T1000 (cell line): ENCODE data around the gene GPS1.

Source experiments
- DNase-seq: peaks from one replicate; lab custom pipeline; 2025; ENCODE audit warnings: mixed read lengths; lab: John Stamatoyannopoulos, UW

Gene GPS1

GRCh38 chr17:82079001-82079677, 27.4 kb downstream of the GPS1 start:
- DNase-seq = no peak

GRCh38 chr17:82080048-82080788, 28.5 kb downstream of the GPS1 start:
- DNase-seq = no peak

GRCh38 chr17:82080789-82081464, 29.2 kb downstream of the GPS1 start:
- DNase-seq = no peak

- DNase-seq = no peak
Observed at GRCh38 chr17:82081546-82081945, 29.8 kb downstream of the GPS1 start.

DNA sequence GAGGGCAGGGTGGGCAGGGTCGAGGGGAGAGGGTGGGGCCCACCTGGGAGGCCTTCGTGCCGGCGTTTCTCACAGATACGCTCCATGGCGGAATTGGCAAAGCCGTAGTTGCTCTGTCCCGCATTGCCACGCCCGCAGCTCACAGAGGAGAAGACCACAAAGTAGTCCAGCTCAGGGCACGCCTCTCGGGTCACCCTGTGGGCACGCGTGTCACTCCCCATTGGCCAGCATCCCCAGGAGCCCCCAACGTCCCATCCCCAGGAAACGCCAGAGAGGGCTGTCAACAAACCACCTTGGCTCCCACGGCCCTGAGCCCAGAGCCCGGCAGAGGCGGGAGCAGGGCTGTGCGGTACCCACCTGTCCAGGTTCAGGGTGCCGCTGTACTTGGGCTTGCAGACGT, 30.3 kb downstream of the GPS1 start:
- DNase-seq = no peak

DNA sequence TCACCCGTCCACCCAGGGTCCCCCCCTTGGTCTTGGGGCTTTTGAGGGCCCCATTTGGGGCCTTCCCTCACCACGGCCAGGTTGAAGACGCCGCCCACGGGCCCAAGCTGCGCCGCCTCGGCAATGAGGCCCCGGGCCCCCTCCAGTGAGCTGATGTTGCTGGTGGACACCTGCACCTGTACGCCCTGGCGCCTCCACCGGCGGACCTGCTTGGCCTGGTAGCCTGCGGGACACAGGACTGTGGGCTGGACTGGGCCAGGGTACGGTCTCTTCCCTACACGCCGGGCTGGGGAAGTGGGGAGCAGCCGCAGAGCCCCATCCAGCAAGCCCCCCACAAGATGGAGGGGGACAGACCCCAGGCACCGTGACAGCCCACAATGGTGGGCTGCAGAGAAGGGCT, 30.8 kb downstream of the GPS1 start:
- DNase-seq = no peak

GRCh38 chr17:82083009-82083408, 31.3 kb downstream of the GPS1 start:
- DNase-seq = no peak

- no peak for DNase-seq
Observed at GRCh38 chr17:82083533-82084359, 32.0 kb downstream of the GPS1 start.

DNA sequence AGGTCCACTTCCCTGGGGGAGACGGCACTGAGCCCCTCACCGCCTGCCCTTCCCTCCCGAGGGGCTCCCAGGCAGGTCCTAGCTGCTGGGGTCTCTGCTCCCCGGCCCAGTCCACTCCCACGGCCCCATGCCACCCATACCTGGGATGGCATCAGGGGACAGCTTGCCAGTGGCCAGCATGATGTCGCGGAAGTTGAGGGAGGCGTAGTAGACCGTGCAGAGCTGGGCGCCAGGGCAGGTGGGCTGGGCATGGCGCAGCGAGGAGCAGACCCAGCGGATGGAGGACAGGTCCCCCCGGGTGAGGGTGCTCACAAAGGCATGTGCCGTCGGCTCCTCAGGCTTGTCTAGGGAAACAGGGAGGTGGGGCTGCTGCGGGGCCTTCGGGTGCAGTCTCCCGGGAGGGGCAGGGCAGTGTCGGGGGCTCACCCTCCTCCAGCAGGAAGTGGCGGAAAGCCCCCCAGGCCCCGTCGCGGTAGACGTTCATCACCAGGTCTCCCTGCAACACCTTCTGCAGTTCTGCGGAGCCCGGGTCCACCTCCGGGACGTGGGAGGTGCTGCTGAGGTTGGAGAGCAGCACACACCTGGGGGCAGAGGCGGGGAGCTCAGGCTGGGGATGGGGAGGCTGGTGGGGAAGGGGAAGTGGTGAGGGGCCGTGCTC, 32.8 kb downstream of the GPS1 start:
- DNase-seq = no peak

- DNase-seq = no peak
Observed at GRCh38 chr17:82085031-82085861, 33.5 kb downstream of the GPS1 start.

DNA sequence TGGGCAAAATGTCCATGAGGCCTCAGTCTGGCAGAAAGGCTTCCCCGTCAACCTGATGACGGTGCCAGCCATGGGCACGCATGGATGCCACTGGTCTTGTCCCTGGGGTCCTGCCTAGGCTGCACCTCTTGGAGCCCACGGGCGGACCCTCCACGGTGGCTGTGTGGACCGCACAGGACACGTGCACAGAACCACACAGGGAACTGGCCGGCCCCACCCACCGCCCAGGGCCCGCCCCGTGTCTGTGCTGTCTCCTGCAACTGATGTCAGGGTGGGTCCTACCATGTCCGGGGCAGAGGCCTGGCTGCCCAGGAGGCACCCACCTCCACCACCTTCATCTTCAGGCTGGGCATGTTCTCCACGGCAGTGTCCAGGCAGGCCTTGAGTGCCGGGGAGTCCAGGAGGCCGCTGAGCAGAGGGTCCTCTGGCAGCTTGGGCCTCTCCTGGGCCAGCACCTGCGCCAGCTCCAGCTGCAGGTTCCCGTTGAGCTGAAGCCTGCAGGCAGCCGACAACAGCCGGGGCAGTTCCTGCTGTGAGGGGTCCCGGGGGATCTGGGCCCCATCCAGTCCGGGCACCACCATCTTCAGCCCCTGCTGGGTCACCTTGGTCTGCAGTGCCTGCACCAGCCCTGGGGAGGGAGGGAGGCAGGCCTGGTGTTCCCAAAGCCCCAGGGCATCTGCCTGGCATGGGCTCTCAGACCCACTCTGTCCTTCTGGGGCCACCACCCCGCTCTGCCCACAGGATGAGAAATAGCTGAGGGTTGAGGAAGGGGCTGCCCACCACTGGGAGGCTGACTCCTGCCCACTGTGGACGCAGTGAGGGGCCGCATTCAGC, 34.5 kb downstream of the GPS1 start:
- DNase-seq = no peak

DNA sequence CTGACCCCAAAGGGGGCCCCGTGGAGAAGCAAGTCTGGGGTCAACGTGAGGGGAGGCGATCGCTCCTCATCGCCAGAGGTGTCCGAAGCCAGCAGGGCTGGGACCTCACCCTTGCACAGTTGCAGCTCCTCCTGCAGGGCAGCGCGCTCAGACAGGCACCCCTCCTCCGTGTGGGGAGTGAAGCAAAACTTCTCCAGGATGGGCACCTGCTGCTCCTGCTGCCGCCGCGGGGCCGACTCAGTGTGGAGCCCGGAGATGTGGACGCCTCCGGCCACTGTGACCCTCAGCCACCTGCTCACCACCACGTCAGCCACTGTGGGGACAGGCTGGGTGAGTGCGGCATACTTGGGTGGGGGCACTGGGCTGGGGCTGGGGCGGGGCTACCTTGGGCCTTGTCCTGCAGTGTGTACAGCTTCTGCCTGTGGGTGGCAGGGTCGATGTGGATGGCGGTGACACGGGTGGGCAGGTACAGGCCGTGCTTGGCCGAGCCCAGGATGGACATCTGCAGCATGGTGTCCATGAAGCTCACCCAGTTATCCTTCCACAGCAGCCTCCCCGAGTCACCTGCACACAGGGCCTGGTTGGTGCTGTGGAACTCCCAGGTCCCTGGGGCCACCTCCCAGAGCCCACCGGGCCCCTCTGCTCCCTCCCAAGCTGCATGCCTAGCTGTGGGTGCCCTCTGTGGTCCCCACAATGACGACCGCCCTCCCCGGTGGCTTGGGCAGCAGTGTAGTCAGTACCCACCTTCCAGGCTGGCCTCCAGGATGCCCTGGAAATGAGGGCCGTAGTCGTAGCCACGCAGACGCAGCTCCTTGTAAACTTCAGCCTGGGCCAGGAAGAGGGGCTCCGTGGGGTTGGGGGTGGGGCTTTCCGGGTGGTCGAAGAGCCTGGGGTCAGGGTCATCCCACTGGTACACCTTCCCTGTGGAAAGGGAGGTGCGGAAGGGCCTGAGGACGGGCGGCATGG, 35.5 kb downstream of the GPS1 start:
- no peak for DNase-seq

DNA sequence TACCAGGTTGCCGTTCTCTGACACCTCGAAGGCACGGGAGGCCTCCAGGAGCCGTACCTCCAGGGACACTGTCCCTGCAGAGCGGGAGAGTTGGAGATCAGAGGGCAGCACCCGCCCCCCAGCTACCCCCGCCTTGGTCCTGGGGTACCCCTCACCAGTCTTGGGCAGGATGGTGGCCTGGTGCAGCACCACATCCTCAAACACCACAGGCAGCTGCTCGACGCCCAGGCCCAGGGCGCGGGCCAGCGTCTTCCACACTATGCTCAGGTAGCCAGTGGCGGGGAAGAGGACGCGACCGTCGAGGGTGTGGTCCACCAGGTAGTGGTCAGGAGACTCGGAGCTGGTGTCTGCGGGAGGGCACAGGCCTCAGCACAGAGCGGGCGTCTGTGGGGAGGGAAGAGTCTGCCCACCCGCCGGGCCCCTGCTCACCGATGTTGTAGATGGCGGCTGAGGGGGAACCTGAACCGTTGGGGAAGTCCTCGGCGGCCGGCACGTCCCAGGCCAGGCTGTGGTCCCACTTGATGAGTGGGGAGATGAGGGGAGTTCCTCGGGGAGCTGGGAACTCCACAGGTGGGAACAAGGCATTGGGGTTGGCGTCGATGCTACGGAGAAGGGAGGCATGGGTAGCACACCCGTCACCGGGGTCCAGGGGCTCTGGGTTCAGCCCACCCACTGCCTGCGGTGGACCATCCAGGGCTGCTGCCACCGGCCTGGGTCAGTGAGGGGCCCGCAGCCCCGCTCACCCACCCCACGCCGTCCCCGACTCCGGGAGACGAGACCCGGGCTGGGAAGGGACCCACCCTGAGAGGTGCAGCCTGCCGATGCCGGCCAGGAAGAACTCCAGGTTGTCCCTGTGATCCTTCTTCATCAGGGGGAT, 36.5 kb downstream of the GPS1 start:
- no peak for DNase-seq

GRCh38 chr17:82088838-82089722, 37.4 kb downstream of the GPS1 start:
- DNase-seq = no peak

DNA sequence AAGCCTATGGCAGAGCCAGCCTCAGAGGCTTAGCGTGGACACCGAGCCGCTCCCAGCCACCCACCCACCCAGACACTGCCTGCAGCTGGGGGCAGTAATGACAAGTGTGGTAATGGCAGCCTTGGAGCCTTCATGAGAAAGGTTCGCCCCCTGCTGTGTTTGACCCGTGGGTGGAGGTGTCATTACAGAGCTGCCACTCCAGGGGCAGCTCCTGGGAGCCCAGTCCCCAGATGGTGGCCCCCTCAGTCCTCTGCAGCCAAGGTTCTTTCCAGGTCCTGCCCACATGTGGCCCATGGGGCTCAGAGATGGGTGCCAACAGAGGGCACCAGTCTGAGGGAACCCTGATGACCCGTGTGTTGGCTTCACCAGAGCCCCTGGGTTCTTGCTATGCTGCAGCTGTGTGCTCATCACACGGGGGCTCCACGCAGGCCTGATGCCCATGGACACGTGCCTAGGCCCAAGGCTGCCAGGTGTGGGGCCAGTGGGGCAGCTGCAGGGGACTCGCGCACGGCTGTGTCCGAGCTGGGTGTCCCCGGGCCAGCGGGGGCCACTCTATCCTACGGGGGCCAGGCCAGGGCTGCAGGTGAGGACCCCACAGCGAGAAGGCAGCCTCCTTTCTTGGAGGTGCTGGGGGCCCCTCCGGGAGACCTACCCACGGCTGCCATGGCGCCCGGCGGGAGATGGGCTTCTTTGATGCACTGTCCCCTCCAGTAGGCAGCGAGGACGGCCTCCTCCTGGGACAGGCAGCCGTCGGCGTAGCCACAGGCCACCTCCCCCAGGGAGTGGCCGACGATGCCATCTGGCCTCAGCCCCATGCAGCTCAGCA, 38.2 kb downstream of the GPS1 start:
- no peak for DNase-seq
